Skeletal muscle satellite cell (primary cell): Measurements from ENCODE around the gene TRIM56.
"Not testable (repeated sequence)": the region's sequence is repeated elsewhere in the genome, so short reads cannot be mapped to it uniquely, and the experiment has no call there.

ENCODE experiments used
- H3K27me3 ChIP-seq: 2 replicates; pipeline ENCODE4 v1.7.0; 2013; ENCODE audit warnings: low read length; ENCODE audit not compliant: control insufficient read depth, insufficient read depth
- H3K36me3 ChIP-seq: 2 replicates; pipeline ENCODE4 v1.7.0; 2013; ENCODE audit warnings: mild to moderate bottlenecking, control low read depth, low read length; ENCODE audit not compliant: insufficient read depth
- H3K4me1 ChIP-seq: 2 replicates; pipeline ENCODE4 v1.7.0; 2013; ENCODE audit warnings: low read length; ENCODE audit not compliant: control insufficient read depth, insufficient read depth
- H3K4me2 ChIP-seq: 2 replicates; pipeline ENCODE4 v1.7.0; 2013; ENCODE audit warnings: mild to moderate bottlenecking, low read length
- H3K4me3 ChIP-seq: 2 replicates; pipeline ENCODE4 v1.7.0; 2013; ENCODE audit warnings: low read length
- H3K9ac ChIP-seq: 2 replicates; pipeline ENCODE4 v1.7.0; 2013; ENCODE audit warnings: mild to moderate bottlenecking, low read depth, low read length, moderate library complexity
- H3K9me3 ChIP-seq: replicated peaks from 2 replicates; pipeline ENCODE4 v1.7.0; 2013; ENCODE audit warnings: mild to moderate bottlenecking, control low read depth, low read length

The TRIM56 gene

DNA sequence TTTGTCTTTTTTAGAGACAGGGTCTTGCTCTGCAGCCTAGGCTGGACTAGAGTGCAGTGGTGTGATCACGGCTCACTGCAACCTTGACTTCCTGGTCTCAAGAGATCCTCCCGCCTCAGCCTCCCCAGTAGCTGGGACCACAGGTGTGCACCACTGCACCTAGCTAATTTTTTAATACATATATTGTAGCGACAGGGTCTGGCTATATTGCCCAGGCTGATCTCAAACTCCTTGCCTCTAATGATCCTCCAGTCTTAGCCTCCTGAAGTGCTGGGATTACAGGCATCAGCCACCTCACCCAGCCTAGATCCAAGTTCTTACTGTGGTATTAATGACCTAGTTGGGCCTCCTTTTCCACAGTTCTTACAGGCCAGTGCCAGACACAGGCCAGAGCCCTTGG, 29.9 kb downstream of the TRIM56 start:
- H3K9ac ChIP-seq: no peak overlapping the region
- H3K4me2 ChIP-seq: no peak overlapping the region
- no peaks in the 10 kb centered on the region for H3K9me3 ChIP-seq
- no peak overlapping the region for H3K4me3 ChIP-seq
- peaks cover 74% of the 10 kb centered on the region for H3K4me1 ChIP-seq
- no peaks in the 10 kb centered on the region for H3K27me3 ChIP-seq
- no peaks in the 10 kb centered on the region for H3K36me3 ChIP-seq

- Histone ChIP-seq H3K36me3 (no peaks in the 10 kb centered on the region), H3K9ac (peak overlapping the region; percentile 84), H3K4me1 (peaks cover 77% of the 10 kb centered on the region), H3K4me3 (no peak overlapping the region), H3K4me2 (peak overlapping the region; percentile 47), H3K27me3 (no peaks in the 10 kb centered on the region), H3K9me3 (no peaks in the 10 kb centered on the region)
Measured at GRCh38 chr7:101116898-101117297, 31.6 kb downstream of the TRIM56 start.

DNA sequence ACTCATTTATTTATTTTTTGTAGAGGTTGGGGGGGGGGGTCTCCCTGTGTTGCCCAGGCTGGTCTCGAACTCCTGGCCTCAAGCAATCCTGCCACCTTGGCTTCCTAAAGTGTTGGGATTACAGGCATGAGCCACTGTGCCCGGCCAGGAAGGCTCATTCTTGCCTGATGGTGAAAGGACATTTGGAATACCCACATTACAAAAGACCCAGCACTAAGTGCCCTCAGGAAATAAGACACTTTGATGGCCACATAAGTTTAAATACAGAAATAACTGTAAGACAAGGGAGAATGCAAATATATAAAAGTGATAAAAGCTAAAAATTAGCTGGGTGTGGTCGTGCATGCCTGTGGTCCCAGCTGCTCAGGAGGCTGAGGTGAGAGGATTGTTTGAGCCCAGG, 33.6 kb downstream of the TRIM56 start:
- Histone ChIP-seq H3K27me3 (no peaks in the 10 kb centered on the region), H3K36me3 (no peaks in the 10 kb centered on the region), H3K4me1 (peaks cover 79% of the 10 kb centered on the region), H3K9me3 (no peaks in the 10 kb centered on the region), H3K4me2 (no peak overlapping the region), H3K4me3 (no peak overlapping the region), H3K9ac (peak overlapping the region; percentile 53)

DNA sequence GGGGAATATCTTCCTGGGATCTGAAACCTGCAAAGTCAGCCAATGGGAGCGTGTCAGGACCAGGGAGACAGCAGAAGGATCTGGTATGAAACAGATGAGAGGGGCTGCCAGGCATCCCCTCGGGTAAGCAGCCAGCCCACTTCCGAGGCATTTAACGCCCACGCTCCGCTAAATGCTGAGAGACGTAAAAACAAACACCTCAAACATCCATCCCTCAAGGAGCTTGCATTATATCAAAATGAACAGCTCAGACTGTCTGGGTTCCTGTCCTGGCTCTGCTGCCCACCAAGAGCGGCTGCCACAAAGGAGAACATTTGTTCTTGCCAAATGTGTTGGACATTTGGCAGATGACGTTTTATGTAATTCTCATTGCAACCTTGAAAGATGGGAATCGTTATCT, 34.6 kb downstream of the TRIM56 start:
- H3K36me3 ChIP-seq: no peaks in the 10 kb centered on the region
- no peaks in the 10 kb centered on the region for H3K9me3 ChIP-seq
- H3K27me3 ChIP-seq: no peaks in the 10 kb centered on the region
- H3K4me3 ChIP-seq: no peak overlapping the region
- peak overlapping the region; percentile 15 for H3K4me2 ChIP-seq
- H3K4me1 ChIP-seq: peaks cover 80% of the 10 kb centered on the region
- peak overlapping the region; percentile 50 for H3K9ac ChIP-seq

GRCh38 chr7:101120315-101120714, 35.0 kb downstream of the TRIM56 start:
- peaks cover 84% of the 10 kb centered on the region for H3K4me1 ChIP-seq
- H3K4me2 ChIP-seq: no peak overlapping the region
- no peaks in the 10 kb centered on the region for H3K27me3 ChIP-seq
- no peaks in the 10 kb centered on the region for H3K9me3 ChIP-seq
- H3K9ac ChIP-seq: peak overlapping the region; percentile 50
- no peaks in the 10 kb centered on the region for H3K36me3 ChIP-seq
- H3K4me3 ChIP-seq: no peak overlapping the region

- H3K36me3 ChIP-seq, H3K9me3 ChIP-seq, H3K4me3 ChIP-seq, H3K27me3 ChIP-seq: not testable (repeated sequence)
- Histone ChIP-seq H3K9ac (peak overlapping the region; percentile 82), H3K4me2 (peak overlapping the region; percentile 74), H3K4me1 (peaks cover 92% of the 10 kb centered on the region)
Measured at GRCh38 chr7:101121631-101121990, 36.3 kb downstream of the TRIM56 start.

- H3K9ac ChIP-seq: peak overlapping the region; percentile 82
- no peaks in the 10 kb centered on the region for H3K27me3 ChIP-seq
- H3K4me1 ChIP-seq: peaks cover 87% of the 10 kb centered on the region
Measured at GRCh38 chr7:101121991-101122932, 37.0 kb downstream of the TRIM56 start.

DNA sequence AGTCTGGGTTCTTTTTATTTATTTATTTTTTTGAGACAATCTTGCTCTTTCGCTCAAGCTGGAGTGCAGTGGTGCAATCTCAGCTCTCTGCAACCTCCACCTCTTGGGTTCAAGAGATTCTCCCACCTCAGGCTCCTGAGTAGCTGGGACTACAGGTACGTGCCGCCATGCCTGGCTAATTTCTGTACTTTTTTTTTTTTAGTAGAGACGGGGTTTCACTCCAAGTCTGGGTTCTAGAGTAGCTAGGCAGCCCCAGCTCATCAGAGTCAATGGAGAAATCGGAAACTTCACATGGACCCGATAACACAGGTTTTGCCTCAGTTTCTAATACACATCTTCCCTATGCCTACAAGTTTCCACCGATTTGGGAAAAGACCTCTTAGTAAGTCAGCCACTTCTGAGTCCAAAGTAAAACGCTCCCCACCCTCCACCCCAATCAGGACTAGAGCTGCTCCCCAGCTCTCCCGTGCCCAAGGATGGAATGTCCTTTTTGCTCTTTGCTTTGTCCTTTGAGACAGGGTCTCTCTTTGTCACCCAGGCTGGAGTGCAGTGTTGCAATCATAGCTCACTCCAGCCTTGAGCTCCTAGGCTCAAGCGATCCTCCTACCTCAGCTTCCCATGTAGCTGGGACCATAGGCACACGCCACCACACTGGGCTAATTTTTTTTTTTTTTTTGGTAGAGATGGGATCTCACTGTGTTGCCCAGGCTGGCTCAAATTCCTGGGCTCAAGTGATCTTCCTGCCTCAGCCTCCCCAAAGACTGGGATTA, 37.8 kb downstream of the TRIM56 start:
- H3K4me3 ChIP-seq: peak overlapping the region; percentile 37
- H3K27me3 ChIP-seq: no peaks in the 10 kb centered on the region
- H3K4me1 ChIP-seq: peaks cover 81% of the 10 kb centered on the region
- peak overlapping the region; percentile 82 for H3K9ac ChIP-seq
- peak overlapping the region; percentile 74 for H3K4me2 ChIP-seq
- no peaks in the 10 kb centered on the region for H3K9me3 ChIP-seq
- H3K36me3 ChIP-seq: peaks cover 10% of the 10 kb centered on the region

More at GRCh38 chr7:101121991-101122932, 37.0 kb downstream of the TRIM56 start:
- H3K36me3 ChIP-seq: peaks cover 2% of the 10 kb centered on the region
- H3K4me3 ChIP-seq: peak overlapping the region; percentile 37
- no peaks in the 10 kb centered on the region for H3K9me3 ChIP-seq
- H3K4me2 ChIP-seq: peak overlapping the region; percentile 74

- Histone ChIP-seq H3K4me1 (peaks cover 75% of the 10 kb centered on the region), H3K9ac (peak overlapping the region; percentile 82), H3K27me3 (no peaks in the 10 kb centered on the region), H3K9me3 (no peaks in the 10 kb centered on the region), H3K4me2 (no peak overlapping the region), H3K36me3 (peaks cover 16% of the 10 kb centered on the region), H3K4me3 (no peak overlapping the region)
Measured at GRCh38 chr7:101123703-101124068, 38.4 kb downstream of the TRIM56 start.

- H3K4me3 ChIP-seq: no peak overlapping the region
- H3K36me3 ChIP-seq: peaks cover 18% of the 10 kb centered on the region
- peaks cover 67% of the 10 kb centered on the region for H3K4me1 ChIP-seq
- no peaks in the 10 kb centered on the region for H3K9me3 ChIP-seq
- H3K9ac ChIP-seq: peak overlapping the region; percentile 82
- H3K4me2 ChIP-seq: peak overlapping the region; percentile 50
- H3K27me3 ChIP-seq: no peaks in the 10 kb centered on the region
Measured at GRCh38 chr7:101124376-101125056, 39.2 kb downstream of the TRIM56 start.

DNA sequence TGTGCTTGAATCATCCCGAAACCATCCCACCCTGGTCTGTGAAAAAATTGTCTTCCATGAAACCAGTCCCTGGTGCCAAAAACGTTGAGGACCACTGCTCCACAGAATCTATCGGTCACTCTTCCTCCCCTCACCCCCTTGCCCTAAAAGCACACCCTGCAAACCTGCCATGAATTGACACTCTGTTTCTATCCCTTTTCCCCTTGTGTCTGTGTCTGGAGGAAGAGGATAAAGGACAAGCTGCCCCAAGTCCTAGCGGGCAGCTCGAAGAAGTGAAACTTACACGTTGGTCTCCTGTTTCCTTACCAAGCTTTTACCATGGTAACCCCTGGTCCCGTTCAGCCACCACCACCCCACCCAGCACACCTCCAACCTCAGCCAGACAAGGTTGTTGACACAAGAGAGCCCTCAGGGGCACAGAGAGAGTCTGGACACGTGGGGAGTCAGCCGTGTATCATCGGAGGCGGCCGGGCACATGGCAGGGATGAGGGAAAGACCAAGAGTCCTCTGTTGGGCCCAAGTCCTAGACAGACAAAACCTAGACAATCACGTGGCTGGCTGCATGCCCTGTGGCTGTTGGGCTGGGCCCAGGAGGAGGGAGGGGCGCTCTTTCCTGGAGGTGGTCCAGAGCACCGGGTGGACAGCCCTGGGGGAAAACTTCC, 40.8 kb downstream of the TRIM56 start:
- Histone ChIP-seq H3K9ac (peak overlapping the region; percentile 82), H3K4me3 (peak overlapping the region; percentile 77), H3K4me1 (peaks cover 61% of the 10 kb centered on the region), H3K9me3 (no peaks in the 10 kb centered on the region), H3K4me2 (peak overlapping the region; percentile 74), H3K36me3 (peaks cover 31% of the 10 kb centered on the region), H3K27me3 (no peaks in the 10 kb centered on the region)
